ENCODE data around the gene VRTN.
"Not testable (repeated sequence)": the region's sequence is repeated elsewhere in the genome, so short reads cannot be mapped to it uniquely, and the experiment has no call there.

The VRTN gene

GRCh38 chr14:74348241-74348734 lies at the start of gene VRTN:
Gene VRTN (plus strand): TSS chr14:74348471. CDS start chr14:74356784, 8,313 bp downstream.
- no peak for DNase-seq

- DNase-seq: peak; percentile 11
Measured at GRCh38 chr14:74299061-74299545, 49.2 kb upstream of the VRTN start.

GRCh38 chr14:74301594-74302151 lies 46.6 kb upstream of the VRTN start:
- no peak for DNase-seq

GRCh38 chr14:74302152-74302628 lies 46.1 kb upstream of the VRTN start:
- DNase-seq: peak; percentile 90

- DNase-seq: peak; percentile 98
Measured at GRCh38 chr14:74302634-74303569, 45.4 kb upstream of the VRTN start, which contains the start of gene ABCD4. Gene ABCD4 (minus strand): TSS chr14:74302934. CDS start chr14:74302912, 22 bp downstream.

GRCh38 chr14:74308695-74309094 lies 39.6 kb upstream of the VRTN start:
- DNase-seq: no peak

- no peak for DNase-seq
Measured at GRCh38 chr14:74309125-74310022, 38.9 kb upstream of the VRTN start.

- no peak for DNase-seq
Measured at GRCh38 chr14:74312161-74312560, 36.1 kb upstream of the VRTN start.

- no peak for DNase-seq
Measured at GRCh38 chr14:74313601-74314000, 34.7 kb upstream of the VRTN start.

- no peak for DNase-seq
Measured at GRCh38 chr14:74314576-74314975, 33.7 kb upstream of the VRTN start.

GRCh38 chr14:74324931-74325361 lies 23.3 kb upstream of the VRTN start:
- DNase-seq: peak; percentile 72

GRCh38 chr14:74325446-74325845 lies 22.8 kb upstream of the VRTN start:
- no peak for DNase-seq

- DNase-seq: no peak
Measured at GRCh38 chr14:74326369-74327152, 21.7 kb upstream of the VRTN start.

- DNase-seq: not testable (repeated sequence)
Measured at GRCh38 chr14:74329950-74330552, 18.2 kb upstream of the VRTN start.

GRCh38 chr14:74333909-74334308 lies 14.4 kb upstream of the VRTN start:
- DNase-seq: no peak

- DNase-seq: no peak
Measured at GRCh38 chr14:74346341-74346740, 1.9 kb upstream of the VRTN start.

GRCh38 chr14:74347097-74347794 lies 1.0 kb upstream of the VRTN start:
- no peak for DNase-seq

- no peak for DNase-seq
Measured at GRCh38 chr14:74347795-74348100, 523 bp upstream of the VRTN start.

- no peak for DNase-seq
Measured at GRCh38 chr14:74348735-74349463, 628 bp downstream of the VRTN start.

GRCh38 chr14:74349757-74350156 lies 1.5 kb downstream of the VRTN start:
- DNase-seq: no peak
